Mucosa of stomach (tissue), 1 donor: ENCODE results near the gene KCNMA1.

Source experiments
- H3K27me3 ChIP-seq: one replicate; pipeline ENCODE4 v1.7.0; 2013; ENCODE audit warnings: mild to moderate bottlenecking, low read length; ENCODE audit not compliant: control insufficient read depth, insufficient read depth
- H3K36me3 ChIP-seq: one replicate; pipeline ENCODE4 v1.7.0; 2013; ENCODE audit warnings: low read length; ENCODE audit not compliant: control insufficient read depth, insufficient read depth
- H3K4me1 ChIP-seq: one replicate; pipeline ENCODE4 v1.7.0; 2013; ENCODE audit warnings: mild to moderate bottlenecking, low read length; ENCODE audit not compliant: control insufficient read depth, insufficient read depth
- H3K4me3 ChIP-seq: one replicate; pipeline ENCODE4 v1.7.0; 2013; ENCODE audit warnings: low read length
- H3K9ac ChIP-seq: one replicate; pipeline ENCODE4 v1.7.0; 2013; ENCODE audit warnings: mild to moderate bottlenecking, low read length, moderate library complexity
- H3K9me3 ChIP-seq: one replicate; pipeline ENCODE4 v1.7.0; 2013; ENCODE audit warnings: mild to moderate bottlenecking, low read length, moderate library complexity; ENCODE audit not compliant: control insufficient read depth
- donor health status: Pancreatic carcinoma.

The KCNMA1 gene

DNA sequence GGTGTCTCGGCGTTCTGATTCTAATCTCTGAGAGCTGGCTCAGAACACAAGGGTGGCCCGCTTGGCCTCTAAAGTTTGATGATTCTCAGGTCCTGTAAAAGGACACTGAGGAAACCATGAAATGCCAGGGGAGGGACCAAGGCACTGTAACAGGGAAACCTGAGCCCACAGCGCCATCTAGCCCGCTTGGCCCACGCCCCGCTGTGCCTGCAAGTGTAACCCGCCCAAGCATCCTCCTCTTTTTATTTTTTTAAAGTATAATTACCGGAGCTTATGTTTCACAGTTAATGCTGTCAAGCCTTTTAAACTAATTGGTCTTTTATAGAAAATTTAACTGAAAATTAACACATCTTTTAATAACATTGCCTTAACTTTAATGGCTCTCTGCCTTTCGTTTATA is 734.7 kb downstream of the KCNMA1 start:
- Histone ChIP-seq H3K9me3 (no peaks in the 10 kb centered on the region), H3K36me3 (no peaks in the 10 kb centered on the region), H3K4me1 (no peaks in the 10 kb centered on the region), H3K4me3 (no peak overlapping the region), H3K9ac (no peak overlapping the region), H3K27me3 (no peaks in the 10 kb centered on the region)

GRCh38 chr10:76901701-76902100 is 735.9 kb downstream of the KCNMA1 start:
- Histone ChIP-seq H3K27me3 (no peaks in the 10 kb centered on the region), H3K4me3 (no peak overlapping the region), H3K9me3 (no peaks in the 10 kb centered on the region), H3K36me3 (no peaks in the 10 kb centered on the region), H3K4me1 (no peaks in the 10 kb centered on the region), H3K9ac (no peak overlapping the region)

GRCh38 chr10:76899490-76899889 is 738.1 kb downstream of the KCNMA1 start:
- H3K4me3 ChIP-seq = no peak overlapping the region
- no peak overlapping the region for H3K9ac ChIP-seq
- no peaks in the 10 kb centered on the region for H3K9me3 ChIP-seq
- no peaks in the 10 kb centered on the region for H3K4me1 ChIP-seq
- no peaks in the 10 kb centered on the region for H3K36me3 ChIP-seq
- H3K27me3 ChIP-seq = no peaks in the 10 kb centered on the region

DNA sequence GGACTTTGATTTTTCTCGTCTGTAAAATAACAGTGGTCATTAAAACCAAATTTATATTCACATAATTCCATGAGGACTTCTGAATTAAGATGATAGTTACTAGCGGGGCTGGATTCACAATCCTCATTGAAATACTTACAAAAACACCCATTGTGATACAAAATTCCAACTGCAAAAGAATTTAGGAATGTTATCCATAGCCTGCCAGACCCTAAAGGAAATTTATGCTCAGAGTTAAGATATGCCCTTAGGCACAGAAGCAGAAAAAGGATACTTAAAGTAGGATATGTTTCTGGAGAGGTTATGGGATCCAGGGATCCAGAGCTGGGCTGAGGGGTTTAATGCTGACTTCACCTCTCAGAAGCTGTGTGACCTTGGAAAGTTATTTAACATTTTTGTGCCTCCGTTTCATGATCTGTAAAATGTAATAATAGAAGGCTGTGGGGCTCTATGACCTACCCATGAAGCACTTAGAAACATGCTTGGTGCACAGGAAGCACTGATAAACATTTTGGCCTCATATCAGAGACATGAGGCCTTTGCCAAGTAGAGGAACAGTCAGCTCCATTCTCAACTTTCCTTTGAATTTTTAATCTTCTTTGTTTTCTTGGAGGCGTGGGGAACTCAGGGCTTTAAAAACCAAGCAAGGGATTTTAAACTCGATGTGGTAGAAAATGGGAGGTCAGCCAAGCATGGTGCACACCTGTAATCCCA is 744.7 kb downstream of the KCNMA1 start:
- Histone ChIP-seq H3K4me3 (no peak overlapping the region), H3K36me3 (no peaks in the 10 kb centered on the region), H3K4me1 (peaks cover 5% of the 10 kb centered on the region), H3K9me3 (no peaks in the 10 kb centered on the region), H3K27me3 (no peaks in the 10 kb centered on the region), H3K9ac (no peak overlapping the region)

- Histone ChIP-seq H3K9ac (no peak overlapping the region), H3K9me3 (no peaks in the 10 kb centered on the region), H3K4me1 (no peaks in the 10 kb centered on the region), H3K4me3 (no peak overlapping the region), H3K27me3 (no peaks in the 10 kb centered on the region), H3K36me3 (no peaks in the 10 kb centered on the region)
Observed at GRCh38 chr10:76887223-76888010, 750.2 kb downstream of the KCNMA1 start.

GRCh38 chr10:76885816-76886215 is 751.8 kb downstream of the KCNMA1 start:
- Histone ChIP-seq H3K36me3 (no peaks in the 10 kb centered on the region), H3K9me3 (no peaks in the 10 kb centered on the region), H3K4me1 (no peaks in the 10 kb centered on the region), H3K4me3 (no peak overlapping the region), H3K9ac (no peak overlapping the region), H3K27me3 (no peaks in the 10 kb centered on the region)

DNA sequence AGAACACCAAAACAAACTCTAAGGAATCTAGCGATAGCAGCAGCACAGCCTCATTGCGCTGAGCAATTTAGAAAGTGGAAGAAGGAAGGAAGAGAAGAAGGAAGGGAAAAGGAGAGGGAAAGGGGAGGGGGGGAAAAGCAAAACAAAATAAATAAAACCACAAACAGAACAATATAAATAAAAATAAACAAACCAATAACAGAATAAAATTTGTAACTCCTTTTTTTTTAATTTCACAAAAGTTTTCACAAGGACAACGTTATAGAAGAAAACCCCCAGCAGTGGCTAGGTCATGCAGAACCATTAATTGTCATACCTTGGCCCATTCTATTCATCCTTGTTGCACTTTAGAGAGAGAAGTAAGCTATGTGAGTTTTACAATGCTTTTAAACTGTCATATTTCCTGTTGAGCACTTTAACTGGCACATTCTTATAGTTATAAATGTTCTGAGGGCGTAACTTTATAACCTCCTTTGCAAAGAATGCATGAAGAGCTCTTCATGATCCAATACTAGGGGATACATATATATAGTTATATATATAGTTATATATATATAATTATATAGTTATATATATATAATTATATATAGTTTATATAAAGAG is 752.8 kb downstream of the KCNMA1 start:
- H3K4me3 ChIP-seq = no peak overlapping the region
- no peaks in the 10 kb centered on the region for H3K9me3 ChIP-seq
- H3K9ac ChIP-seq = no peak overlapping the region
- no peaks in the 10 kb centered on the region for H3K4me1 ChIP-seq
- no peaks in the 10 kb centered on the region for H3K27me3 ChIP-seq
- no peaks in the 10 kb centered on the region for H3K36me3 ChIP-seq

DNA sequence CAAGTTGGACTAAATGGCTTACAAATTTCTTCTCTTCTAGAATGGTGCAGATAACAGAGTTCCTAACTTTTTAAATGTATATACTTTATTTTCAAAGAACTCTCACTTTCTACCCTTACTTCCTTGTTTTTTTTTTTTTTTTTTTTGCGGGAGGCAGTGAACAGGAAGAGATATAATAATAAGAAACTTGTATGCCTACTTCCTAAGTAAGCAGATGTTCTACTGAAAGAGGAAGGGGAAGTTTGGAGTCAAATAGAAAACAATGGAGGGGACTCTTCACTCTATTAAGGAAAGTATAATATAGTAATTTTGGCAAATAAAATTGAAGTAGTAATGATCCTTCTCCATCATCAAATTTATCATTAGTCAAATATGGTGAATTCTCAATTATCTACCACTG is 754.0 kb downstream of the KCNMA1 start:
- H3K4me1 ChIP-seq = no peaks in the 10 kb centered on the region
- no peaks in the 10 kb centered on the region for H3K9me3 ChIP-seq
- no peak overlapping the region for H3K9ac ChIP-seq
- H3K27me3 ChIP-seq = no peaks in the 10 kb centered on the region
- H3K4me3 ChIP-seq = no peak overlapping the region
- no peaks in the 10 kb centered on the region for H3K36me3 ChIP-seq

- Histone ChIP-seq H3K9me3 (no peaks in the 10 kb centered on the region), H3K4me1 (no peaks in the 10 kb centered on the region), H3K4me3 (no peak overlapping the region), H3K27me3 (no peaks in the 10 kb centered on the region), H3K36me3 (no peaks in the 10 kb centered on the region), H3K9ac (no peak overlapping the region)
Observed at GRCh38 chr10:76882796-76883195, 754.8 kb downstream of the KCNMA1 start.

- no peaks in the 10 kb centered on the region for H3K36me3 ChIP-seq
- H3K27me3 ChIP-seq = no peaks in the 10 kb centered on the region
- H3K4me1 ChIP-seq = no peaks in the 10 kb centered on the region
- no peak overlapping the region for H3K4me3 ChIP-seq
- no peak overlapping the region for H3K9ac ChIP-seq
- H3K9me3 ChIP-seq = no peaks in the 10 kb centered on the region
Observed at GRCh38 chr10:76882245-76882644, 755.4 kb downstream of the KCNMA1 start.

- no peaks in the 10 kb centered on the region for H3K4me1 ChIP-seq
- H3K4me3 ChIP-seq = no peak overlapping the region
- H3K9ac ChIP-seq = no peak overlapping the region
- H3K27me3 ChIP-seq = no peaks in the 10 kb centered on the region
- no peaks in the 10 kb centered on the region for H3K36me3 ChIP-seq
- H3K9me3 ChIP-seq = no peaks in the 10 kb centered on the region
Observed at GRCh38 chr10:76881477-76882220, 756.0 kb downstream of the KCNMA1 start.

- no peaks in the 10 kb centered on the region for H3K36me3 ChIP-seq
- no peak overlapping the region for H3K4me3 ChIP-seq
- no peaks in the 10 kb centered on the region for H3K27me3 ChIP-seq
- no peak overlapping the region for H3K9ac ChIP-seq
- no peaks in the 10 kb centered on the region for H3K4me1 ChIP-seq
- no peaks in the 10 kb centered on the region for H3K9me3 ChIP-seq
Observed at GRCh38 chr10:76880931-76881330, 756.7 kb downstream of the KCNMA1 start.
